Measurements from ENCODE around the gene SLC7A14.

DNA sequence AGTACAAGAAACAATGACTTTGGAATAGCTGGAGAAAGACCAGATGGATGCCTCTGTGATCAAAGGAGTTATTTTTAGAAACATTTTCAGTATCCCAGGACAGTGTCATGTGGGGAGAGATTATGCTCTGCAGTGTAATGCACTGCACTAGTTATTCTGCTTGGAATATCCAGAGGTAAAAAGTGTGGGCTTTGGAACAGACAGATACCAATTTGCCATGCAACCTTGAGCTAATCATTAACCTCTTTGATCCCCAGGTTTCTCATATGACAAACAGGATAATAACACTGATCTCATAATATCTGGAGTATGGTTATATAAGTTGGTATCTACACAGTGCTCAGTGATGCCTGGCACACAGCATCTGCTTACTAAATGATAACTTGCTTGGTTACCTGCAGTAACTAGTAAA, 12.2 kb upstream of the SLC7A14 start:
- TF ChIP-seq, protein P1, sequence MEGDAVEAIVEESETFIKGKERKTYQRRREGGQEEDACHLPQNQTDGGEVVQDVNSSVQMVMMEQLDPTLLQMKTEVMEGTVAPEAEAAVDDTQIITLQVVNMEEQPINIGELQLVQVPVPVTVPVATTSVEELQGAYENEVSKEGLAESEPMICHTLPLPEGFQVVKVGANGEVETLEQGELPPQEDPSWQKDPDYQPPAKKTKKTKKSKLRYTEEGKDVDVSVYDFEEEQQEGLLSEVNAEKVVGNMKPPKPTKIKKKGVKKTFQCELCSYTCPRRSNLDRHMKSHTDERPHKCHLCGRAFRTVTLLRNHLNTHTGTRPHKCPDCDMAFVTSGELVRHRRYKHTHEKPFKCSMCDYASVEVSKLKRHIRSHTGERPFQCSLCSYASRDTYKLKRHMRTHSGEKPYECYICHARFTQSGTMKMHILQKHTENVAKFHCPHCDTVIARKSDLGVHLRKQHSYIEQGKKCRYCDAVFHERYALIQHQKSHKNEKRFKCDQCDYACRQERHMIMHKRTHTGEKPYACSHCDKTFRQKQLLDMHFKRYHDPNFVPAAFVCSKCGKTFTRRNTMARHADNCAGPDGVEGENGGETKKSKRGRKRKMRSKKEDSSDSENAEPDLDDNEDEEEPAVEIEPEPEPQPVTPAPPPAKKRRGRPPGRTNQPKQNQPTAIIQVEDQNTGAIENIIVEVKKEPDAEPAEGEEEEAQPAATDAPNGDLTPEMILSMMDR (conservative IDR thresholded peaks at IDR 0.05; ENCODE audit: low read length): no peak
- TF ChIP-seq EZH2phosphoT487 (IDR thresholded peaks at IDR 0.05; ENCODE audit: borderline replicate concordance, low read depth, low read length): no peak
